ENCODE results near the gene ICAM2.
"Not testable (repeated sequence)": the region's sequence is repeated elsewhere in the genome, so short reads cannot be mapped to it uniquely, and the experiment has no call there.

The ICAM2 gene

DNA sequence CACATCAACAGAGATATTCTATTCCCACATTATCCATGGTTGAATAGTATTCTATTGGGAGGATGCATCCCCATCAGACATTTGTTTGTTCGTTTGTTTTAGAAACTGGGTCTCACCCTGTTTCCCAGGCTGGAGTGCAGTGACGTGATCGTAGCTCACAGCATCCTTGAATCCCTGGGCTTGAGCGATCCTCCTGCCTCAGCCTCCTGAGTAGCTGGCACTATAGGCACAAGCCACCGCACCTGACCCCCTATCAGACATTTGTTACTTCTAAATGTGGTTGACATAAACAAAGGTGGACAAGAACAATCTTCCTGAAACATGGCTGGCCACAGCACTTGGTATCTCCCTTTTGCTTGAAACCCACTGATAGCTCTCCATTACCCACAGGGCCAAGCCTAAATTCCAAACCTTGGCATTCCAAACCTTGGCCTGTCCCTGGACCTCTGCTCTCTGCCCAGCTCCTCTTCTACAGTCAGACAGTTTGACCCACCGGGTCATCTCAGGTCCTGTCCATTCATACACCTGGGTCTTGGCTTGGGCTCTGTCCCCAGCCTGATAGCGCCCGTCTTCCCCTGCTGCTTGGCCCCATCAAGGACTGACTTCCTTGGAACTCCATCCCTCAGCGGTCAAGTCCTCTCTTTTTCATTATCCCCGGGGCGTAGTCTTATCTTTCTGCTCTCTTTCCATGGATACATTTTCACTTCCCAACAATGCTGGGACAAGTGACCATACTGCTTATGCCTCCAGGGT is 23.8 kb downstream of the ICAM2 start:
- peak in 1 of 2 donors; percentile 7 for DNase-seq

DNA sequence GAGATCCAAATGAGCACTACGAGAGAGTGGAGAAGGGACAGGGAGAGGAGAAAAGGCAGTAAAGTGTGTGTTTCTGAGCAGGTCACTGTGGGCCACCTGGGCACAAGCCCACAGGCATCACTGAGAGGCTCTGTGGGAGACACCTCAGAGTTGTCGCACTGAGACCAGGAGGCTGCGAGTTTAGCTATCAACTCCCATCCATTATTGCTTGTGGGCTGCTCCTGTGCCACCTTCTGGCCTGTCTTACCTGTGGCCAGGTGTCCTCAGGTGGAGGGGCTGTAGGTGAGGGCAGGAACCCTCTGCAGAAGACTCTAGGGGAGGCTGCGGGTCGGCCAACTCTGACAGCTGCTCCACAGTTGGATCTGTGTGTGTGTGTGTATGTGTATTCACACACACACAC is 24.8 kb downstream of the ICAM2 start:
- peak in 1 of 2 donors; percentile 7 for DNase-seq

DNA sequence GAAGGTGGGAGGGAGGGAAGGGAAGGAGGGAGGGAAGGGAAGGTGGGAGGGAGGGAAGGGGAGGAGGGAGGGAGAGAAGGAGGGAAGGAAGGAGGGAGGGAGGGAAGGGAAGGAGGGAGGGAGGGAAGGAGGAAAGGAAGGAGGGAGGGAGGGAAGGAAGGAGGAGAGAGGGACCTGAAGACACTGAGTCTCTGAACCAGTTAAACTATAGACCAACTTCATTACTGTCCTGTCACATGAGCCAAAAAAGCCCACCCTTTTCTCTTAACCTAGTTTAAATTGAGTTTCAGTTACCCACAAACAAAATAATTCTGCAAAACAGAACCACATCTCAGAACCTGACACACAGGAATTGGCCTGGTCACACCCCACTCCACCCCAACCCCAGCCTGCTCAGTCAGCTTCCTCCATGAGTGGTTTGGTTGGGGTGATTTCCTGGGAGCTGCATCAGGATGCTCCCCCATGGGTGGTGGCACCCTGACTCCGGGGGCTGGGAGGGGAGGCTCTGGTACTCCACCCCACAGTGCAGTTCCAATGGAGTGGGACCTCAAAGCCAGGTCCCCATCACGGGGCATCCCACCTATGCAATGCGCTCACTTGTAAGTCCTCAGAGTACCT is 27.0 kb downstream of the ICAM2 start:
- DNase-seq = peak; percentile 37 to 65

DNA sequence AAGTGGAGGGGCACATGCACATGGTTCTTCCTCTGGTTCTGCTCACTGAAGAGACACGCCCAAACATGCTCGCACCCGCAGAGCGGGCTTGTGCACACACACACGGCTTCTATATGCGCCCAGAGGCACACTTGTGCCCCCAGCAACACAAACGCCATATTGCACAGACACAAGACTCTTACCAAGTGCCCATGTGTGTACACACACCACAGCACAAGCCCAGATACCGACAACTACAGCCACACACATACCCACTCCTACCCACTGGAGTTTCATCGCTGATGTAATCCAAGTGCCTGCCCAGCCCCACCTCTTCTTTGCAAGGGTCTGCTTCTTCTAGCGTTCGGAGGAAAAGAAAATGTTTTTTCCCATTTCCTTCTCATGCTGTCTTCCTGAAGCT is 28.8 kb downstream of the ICAM2 start:
- no peak for DNase-seq

DNA sequence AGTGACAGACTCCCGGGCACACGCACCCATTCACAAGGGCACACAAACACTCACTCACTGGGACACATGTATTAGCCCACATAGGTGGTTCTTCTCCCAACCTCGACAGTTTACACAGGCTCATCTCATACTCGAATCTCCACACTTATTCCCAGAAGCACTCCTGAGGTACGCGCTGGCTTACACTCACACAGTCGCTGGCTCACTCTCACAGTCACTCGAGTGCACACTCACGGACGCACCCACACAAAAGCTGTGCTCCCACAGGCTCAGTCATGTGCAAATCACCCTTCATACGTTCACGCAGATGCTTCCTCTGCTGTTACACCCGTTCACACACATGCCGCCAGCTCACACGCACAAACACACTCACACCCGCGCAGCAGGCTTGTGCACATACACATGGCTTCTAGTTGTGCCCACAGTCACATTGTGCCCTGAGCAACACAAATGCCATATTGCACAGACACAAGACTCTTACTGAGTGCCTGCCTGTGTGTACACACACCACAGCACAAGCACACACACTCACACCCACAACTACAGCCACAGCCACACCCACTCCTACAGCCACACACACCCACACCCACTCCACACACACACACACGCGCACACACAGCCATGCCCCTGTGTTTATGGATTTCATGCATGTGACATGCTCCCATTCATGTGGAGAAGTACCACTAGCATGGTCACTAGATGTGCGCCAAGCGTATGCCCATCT is 30.6 kb downstream of the ICAM2 start:
- DNase-seq = no peak

DNA sequence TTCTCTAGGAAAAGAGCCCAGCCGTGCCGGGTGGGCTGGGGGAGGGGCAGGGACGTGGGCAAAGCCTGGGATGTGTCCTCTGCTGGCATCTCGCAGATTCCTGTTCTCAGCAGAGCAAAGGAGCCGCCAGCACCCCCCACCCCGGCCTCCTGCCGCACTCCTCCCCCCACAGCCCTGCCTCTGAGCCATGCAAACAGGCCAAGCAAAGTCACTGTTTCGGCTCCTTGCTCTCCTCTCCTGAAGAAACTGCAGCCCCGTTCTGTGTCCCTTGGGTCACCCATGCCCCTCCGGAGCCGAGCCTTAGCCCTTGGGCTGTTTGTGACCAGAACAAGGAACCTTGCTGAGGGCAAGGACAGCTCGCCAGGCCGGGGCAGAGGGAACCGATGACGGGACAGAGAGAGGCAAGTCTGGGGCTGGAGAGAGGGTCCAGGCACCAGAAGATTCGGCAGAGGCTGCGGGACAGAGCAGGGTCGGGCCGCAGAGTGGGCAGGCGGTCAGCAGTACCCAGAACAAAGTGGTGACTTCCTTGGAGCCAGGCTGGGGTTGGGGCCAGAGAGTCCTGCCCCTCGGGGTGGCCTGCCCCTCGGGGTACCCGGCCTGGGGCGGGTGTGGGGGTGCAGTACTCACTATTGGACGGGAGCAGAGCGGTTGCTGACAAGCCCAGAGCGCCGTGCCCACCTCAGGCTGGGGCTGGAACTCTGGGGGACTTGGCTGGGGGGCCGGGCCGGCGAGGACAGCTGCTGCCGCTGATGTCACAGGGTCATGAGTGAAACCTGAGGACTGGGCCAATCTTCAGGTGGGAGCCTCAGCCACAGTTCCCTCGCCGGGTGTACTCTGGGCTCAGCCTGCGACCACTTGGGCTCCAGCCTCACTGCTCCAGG is 31.5 kb downstream of the ICAM2 start:
- DNase-seq = no peak

DNA sequence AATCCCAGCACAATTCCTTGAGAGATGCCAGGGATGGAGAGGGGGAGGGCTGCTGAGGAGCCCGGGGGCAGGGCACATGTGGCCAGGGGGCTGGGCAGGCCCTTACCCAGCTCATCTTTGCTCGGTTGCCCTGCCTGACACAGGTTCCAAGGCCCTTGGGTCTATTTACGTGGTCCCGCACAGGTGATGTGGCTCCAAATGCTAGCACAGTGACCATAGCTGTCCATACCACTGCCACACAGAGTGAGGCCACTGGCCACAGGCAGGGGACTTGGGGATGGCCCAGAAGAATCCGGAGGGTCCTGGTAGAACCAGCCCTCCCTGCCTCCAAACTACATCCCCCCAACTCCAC is 32.3 kb downstream of the ICAM2 start:
- DNase-seq = no peak

DNA sequence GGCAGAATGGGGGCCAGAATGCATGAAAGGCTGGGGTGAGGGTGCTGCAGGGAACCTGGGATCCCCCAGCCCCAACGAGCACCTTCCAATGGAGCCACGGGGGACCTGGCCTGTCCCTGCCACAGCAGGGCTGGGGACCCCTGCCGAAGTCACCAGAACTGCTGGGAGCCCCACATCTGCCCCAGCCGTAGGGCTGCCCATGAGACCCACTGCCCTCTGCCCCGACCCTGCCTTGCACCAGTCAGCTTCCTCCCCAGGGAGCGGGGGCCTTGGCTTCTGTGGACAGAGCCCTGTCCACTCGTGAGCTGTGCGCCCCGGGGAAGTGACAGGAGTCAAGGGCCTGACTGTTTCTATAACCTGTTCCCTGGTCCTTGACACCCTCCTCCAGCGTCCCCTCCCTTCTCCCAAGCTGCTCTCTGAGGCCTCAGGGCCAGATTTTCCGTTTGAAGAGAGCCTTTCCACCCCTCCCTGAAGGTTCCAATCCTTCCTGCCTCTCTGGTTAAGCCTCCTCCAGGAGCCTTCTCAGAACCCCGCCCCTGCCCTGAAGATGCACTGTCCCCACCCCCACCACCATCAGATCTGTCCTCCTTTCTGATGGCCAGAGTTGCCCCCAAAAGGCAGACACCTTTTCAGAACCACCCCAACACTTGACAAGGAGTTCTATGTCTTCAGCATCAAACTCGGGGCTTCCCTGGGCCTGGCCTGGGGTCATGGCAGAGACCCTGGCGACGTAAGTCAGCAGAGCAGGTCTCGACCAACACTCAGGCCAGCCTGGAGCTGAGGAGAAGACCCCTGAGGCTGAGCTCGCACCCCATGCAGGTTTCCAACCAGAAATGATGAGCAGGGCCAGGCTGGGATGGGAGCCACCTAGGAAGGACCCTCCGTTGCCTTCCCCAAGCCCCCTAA is 33.0 kb downstream of the ICAM2 start:
- DNase-seq = no peak

DNA sequence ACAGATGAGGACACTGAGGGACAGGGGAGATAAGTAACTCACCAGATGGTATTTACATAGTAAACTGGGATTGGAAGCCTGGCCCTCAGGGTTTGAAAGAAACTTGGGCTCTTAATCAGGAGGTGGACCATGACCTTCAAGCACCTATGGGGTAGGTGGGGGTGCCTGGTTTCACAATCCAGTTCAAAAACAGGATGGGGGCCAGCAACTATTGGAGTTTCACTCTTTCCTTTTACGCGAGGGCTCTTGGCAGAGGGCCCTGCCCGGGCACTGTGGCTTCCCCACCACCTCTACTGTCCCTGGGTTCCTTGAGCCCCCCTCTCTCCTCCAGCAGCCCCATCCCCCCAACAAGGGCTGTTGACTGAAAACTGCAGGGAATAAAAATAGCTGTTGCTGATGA is 33.6 kb downstream of the ICAM2 start:
- no peak for DNase-seq

DNA sequence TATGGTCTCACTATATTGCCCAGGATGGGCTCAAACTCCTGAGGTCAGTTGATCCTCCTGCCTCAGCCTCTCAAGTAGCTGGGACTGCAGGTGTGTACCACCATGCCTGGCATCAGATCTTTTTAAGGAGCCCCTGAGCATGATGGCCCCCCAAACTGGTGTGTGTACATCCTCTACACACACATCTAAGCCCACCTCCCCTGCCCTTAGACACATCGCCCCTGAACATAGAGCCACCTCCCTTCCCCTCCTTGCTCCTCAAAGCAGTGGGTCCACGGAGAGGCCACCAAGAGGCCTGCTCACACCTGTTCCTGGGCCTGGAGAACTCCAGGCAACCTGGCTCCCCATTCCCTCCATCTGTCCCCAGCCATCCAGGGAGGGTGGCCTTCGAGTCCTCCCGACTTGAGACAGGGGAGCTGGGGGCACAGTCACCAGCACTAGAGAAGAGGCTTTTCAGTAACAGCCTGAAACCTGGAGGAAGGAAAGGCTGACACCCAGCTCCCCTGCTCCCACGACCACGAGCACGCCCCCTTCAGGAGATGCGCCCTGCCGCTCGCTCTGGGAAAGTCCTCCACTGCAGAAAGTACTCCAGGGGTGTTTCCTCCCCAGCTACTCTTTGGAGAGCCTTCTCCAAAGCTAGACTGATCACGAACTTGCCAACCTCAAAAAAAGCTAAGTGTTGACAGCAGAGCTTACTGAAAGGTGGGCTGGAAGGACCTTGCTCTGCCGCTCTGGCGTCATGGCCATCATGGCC is 34.9 kb downstream of the ICAM2 start:
- no peak for DNase-seq

DNA sequence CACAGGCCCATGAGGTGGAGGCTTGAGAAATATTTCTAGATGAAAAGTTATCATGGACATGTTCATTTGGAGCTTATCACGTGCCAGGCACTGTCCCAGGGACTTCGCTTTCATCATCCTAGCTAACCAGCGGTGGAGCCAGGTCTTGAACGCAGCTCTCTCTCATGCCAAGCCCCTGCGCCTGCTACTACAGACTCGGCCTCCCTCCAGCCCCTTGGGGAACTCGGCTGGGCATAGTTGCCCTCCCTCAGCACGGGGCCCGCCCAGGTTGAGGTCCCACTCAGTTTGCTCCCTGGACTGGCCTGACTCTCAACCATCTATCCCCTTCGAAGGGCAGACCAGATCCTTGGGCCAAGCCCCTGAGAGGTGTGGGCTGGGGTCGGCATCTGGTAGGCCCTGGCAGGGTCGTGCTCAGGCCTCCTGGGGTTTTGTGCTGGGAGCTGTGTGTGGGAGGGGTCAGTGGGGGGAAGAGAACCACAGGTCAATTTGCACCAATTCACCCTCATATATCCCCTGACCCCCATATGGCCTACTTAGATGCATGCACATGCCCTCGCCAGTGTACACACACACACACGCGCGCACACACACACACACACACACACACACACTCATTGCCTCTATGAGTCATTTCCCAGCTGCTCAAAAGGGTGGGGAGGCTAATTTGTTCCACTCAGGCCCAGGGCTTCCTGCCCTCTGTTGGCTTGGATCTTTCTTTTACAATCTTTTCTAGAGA is 35.6 kb downstream of the ICAM2 start:
- peak; percentile 72 to 80 for DNase-seq

DNA sequence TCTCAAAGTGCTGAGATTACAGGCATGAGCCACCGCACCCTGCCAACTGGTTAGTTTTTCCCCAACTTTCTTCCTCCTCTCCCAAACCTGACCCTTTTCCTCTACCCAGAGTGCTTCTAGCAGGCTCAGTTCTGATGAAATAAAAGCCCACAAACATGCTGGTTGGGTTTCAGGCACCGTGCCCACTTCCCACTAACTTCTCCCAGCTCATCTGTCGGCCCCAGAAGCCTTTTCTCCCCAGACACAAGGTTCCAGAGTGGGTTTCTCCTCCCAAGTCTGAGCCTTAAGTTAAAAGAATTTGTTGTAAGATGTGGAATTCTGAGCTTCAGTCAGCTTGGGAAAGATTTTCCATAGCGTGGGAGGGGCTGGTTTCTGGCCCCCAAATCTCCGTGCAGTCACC is 36.2 kb downstream of the ICAM2 start:
- no peak for DNase-seq

DNA sequence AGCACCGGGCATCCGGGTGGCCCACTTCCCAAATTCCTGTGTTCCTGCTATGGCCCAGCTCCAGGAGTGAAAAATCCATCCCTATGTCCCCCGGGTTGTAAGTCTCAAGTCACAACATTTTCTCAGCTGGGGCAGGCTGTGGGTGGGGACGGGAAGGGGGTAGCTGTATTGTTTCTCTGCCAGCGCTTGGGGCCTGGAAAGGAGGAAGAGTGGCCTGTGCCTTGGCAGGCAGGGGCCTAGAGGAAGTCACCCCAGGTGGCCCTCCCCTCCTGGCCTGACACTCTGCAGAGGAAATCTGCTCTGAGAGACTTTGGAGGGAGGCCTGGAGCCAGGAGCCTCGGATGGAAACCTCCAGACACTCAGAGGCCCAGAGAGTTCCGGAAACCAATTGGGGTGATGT is 37.1 kb downstream of the ICAM2 start:
- no peak for DNase-seq

DNA sequence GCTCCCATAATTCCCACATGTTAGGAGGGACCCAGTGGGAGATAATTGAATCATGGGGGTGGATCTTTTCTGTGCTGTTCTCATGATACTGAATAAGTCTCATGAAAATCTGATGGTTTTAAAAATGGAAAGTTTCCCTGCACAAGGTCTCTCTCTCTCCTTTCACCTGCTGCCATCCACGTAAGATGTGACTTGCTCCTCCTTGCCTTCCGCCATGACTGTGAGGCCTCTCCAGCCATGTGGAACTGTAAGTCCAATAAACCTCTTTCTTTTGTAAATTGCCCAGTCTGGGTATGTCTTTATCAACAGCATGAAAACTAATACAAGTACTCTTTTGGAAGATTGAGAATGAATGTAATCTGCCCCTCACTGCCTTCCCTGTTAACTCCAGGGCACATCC is 37.8 kb downstream of the ICAM2 start:
- not testable (repeated sequence) for DNase-seq

DNA sequence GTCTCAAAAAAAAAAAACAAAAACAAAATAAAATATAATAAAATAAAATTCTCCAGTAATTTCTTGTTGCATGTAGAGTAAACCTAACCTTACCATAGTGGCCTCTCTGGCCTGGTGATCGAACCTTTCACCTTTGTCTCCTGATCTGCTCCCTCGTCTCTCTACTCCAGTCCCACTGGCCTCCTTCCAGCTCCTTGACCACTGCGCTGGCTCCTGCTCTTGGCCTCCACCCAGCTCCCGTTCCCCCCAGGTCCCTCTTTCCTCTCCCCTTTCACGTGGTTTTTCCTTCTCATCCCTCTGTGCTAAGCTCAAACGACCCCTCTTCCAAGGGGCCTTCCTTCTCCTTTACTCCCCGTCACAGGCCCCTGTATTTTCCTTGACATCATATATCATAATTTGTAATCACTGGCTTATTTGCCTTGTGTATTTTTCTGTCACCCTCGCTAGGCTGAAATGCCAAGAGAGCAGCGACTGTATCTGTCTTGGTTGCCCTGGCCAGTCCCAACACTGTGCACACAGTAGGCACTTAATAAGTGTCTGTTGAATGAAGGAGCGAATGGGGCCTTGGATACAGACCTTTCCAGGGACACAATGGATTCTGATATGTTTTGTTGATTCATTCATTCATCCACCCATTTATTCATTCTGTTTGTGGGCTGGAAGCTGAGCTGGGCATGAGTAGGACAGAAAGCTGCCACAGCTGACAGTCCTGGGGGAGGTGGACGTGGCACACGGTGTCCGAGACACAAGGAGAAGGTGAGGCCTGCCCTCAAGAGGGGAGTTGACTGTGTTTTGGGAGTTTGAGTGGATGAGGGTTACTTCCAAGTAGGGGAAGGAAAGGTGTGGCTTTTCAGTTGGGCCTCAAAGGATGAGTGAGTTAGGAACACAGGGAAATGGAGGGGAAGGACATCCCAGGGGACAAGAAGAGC is 41.9 kb downstream of the ICAM2 start:
- no peak for DNase-seq

DNA sequence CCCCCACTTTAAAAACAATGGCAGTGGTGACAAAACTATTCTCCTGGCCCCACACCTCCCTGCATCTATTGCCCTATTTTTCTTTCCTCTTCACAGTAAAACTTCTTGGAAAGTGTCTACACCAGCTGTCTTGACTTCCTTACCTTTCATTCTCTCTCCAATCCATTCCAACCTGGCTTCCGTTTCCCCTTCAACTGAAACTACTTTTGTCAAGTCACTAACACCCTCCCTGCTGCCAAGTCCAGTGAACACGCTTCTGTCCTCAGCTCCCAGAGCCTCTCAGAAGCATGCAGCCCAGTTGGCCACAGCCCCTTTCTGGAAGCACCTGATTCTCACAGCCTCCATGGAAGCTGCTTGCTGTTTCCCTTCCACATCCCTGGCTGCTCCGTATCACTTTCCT is 43.7 kb downstream of the ICAM2 start:
- DNase-seq = no peak

DNA sequence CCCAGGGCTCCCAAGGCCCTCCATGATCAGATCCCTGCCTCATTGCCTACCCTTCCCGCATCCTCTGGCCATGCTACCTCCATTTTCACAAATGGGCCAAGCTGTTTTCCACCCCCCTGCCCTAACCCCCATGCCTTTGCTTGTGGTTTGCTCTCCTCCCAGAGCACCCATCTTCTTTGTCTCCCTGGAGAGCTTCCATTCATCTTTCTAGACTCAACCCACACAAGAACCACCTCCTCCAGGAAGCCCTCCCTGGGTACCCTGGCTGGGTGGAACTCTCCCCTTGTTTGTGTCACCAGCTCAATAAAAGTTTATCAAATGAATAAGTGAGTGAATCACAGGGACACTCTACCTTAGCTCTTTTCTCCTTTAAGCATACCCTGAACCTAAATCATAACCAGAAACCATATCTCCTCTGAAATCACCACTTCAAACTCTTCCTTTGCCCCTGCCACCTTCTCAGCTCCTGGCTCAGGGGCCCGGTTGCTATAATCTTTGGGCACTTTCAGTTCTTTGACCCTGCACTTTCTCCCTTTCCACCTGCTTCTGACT is 44.8 kb downstream of the ICAM2 start:
- DNase-seq = no peak

DNA sequence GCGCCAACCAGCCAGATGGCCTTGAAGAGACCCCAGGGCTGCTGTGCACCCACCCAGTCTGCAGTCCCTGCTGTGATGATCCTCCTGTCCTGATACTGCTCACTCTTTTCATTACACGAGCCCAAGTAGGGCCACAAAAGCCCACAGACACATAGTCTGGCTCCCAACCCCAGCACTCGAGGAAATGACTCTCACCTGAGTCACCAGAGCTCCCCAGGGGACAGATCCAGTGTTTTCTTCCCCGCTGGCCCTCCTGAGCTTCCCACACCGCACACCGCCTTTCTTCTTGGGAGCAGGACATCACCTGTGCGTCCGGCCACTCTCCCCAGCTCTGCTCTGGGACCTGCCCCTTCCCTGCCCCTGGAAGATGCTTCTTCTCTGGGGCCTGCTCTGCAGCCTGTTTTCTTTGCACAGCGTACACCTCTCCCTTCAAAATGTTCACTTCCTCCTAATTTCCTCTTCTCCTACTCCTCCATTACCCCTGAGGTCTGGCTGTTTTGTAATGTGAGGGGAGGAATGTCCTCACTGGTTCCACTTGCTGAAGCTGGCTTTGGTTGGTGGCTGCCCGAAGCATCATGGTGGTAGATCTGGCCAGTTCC is 45.7 kb downstream of the ICAM2 start:
- no peak for DNase-seq

All from CD4-positive, alpha-beta T cell treated with Interleukin-4 for 1 hour (primary cell).